H1 (cell line): Measurements from ENCODE around the gene CLDN7. TPM values are rescaled to one million over a fixed set of nuclear protein-coding genes. Genes with fewer than 3 reads are reported as not detected.

ENCODE experiments used
- ASH2L ChIP-seq: fragments of 200-600, 300-600 bp; sonication (generic); IDR thresholded peaks from one replicate; pipeline ENCODE4 v1.7.1; 2017; ENCODE audit warnings: low read length
- BCL11A ChIP-seq, 2 experiments: IDR thresholded peaks; one replicate each; pipeline ENCODE4 v1.6.1; 2011; ENCODE audit warnings: low read depth in 2 of 2, low read length in 2 of 2, mild to moderate bottlenecking in 2 of 2
- CEBPB ChIP-seq: IDR thresholded peaks from 2 replicates; pipeline ENCODE4 v1.6.1; 2012; ENCODE audit warnings: low read depth, low read length
- CHD1 ChIP-seq: IDR thresholded peaks from 2 replicates; pipeline ENCODE4 v1.6.1; 2012; ENCODE audit warnings: low read depth, low read length, improper control_type of control experiment
- GTF2F1 ChIP-seq: IDR thresholded peaks from 2 replicates; pipeline ENCODE4 v1.6.1; 2012; ENCODE audit warnings: low read depth, low read length, improper control_type of control experiment, borderline replicate concordance
- HDAC6 ChIP-seq: IDR thresholded peaks from one replicate; pipeline ENCODE4 v1.7.1; 2012; ENCODE audit warnings: low read depth, mild to moderate bottlenecking, inconsistent platforms, low read length, moderate library complexity
- NRF1 ChIP-seq: IDR thresholded peaks from 2 replicates; pipeline ENCODE4 v1.6.1; 2011; ENCODE audit warnings: mild to moderate bottlenecking, low read depth, low read length, improper control_type of control experiment
- SP2 ChIP-seq: IDR thresholded peaks from 2 replicates; pipeline ENCODE4 v1.6.1; 2012; ENCODE audit warnings: mild to moderate bottlenecking, low read length, inconsistent platforms
- SP4 ChIP-seq: IDR thresholded peaks from 2 replicates; pipeline ENCODE4 v1.6.1; 2012; ENCODE audit warnings: low read length, inconsistent platforms
- polyA plus RNA-seq, 7 experiments: library from polyadenylated mRNA; depleted of rRNA in 3 of 7; stranded (reverse) in 5 of 7; unstranded in 2 of 7; fragments of >200 nt in 5 of 7; fragments of 200-250 nt in 2 of 7; gene quantifications; 1 replicate in 5 of 7; 2 replicates in 1 of 7; 4 replicates in 1 of 7; pipeline versions ENCODE4 v1.2.1 to v1.2.3, GENCODE V29; 2011 to 2013; ENCODE audit warnings: missing spikeins in 2 of 7, mixed read lengths in 2 of 7
- total RNA-seq: library from RNA; stranded (reverse); fragmentation: NEBNext Ultra II Directional; extraction: Animal tissue kit (Norgen Biotek cat#: 25700); gene quantifications from 2 replicates; pipeline ENCODE4 v1.2.1, GENCODE V29; 2021

The CLDN7 gene
- total and polyA plus RNA-seq, 2 of the 8 experiments (the other 6 are each of a cell fraction or from before 2014, with no cell fraction given), result 118 to 119 TPM

DNA sequence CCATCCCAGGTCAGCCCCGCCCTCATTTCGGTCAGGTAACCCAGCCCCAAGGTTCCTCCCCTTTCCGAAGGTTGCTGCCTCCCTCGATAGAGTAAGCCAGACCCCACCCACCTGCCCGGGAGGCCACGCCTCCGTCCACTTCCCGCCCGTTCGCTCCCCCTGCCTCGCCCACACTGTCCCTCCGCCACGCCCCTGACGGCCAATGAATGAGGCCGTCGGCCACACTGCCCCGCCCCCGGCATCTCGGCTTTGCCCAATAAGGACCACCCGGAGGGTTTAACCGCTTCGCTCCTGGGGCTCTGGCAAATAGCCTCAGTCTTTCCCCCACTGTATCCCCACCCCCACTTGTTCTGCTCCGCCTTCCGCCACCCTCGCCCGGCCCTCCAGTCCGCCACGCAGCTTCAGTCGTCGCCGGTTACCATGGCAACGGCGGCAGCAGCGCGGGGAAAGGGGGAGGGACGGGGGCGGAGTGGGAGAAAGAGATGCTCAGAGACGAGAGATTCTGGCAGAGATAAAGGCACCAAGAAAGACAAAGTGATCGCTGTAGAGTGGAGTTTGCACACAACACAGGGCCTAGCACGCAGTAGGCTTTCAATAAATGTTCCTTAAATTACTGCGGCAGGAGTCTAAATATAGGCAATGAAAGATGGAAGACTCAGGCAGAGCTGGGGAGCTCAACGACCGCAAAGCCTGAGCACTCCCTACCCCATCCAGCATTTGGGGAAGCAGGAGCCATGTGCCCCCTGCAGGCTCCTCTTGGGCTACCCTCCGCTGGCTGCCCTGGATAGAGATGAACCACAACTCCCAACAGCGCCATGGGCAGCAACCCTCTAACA, 47.8 kb downstream of the CLDN7 start (continued):
- TF ChIP-seq ASH2L (peak; percentile 24), SP4 (peak; percentile 75; the same call in 1 of the 2 replicates), HDAC6 (no peak), SP2 (no peak), GTF2F1 (no peak), NRF1 (no peak), BCL11A (IDR thresholded peaks at IDR 0.05; ENCODE audit: low read depth in 2 of 2, low read length in 2 of 2) (no peak), CEBPB (peak; percentile 84), CHD1 (no peak)
